ENCODE results near the gene PPA1. TPM values are rescaled to one million over a fixed set of nuclear protein-coding genes. Genes with fewer than 3 reads are reported as not detected.
"Not testable (repeated sequence)": the region's sequence is repeated elsewhere in the genome, so short reads cannot be mapped to it uniquely, and the experiment has no call there.

The PPA1 gene
- total RNA-seq, 2 experiments from 2014 or later = 155 to 158 TPM

DNA sequence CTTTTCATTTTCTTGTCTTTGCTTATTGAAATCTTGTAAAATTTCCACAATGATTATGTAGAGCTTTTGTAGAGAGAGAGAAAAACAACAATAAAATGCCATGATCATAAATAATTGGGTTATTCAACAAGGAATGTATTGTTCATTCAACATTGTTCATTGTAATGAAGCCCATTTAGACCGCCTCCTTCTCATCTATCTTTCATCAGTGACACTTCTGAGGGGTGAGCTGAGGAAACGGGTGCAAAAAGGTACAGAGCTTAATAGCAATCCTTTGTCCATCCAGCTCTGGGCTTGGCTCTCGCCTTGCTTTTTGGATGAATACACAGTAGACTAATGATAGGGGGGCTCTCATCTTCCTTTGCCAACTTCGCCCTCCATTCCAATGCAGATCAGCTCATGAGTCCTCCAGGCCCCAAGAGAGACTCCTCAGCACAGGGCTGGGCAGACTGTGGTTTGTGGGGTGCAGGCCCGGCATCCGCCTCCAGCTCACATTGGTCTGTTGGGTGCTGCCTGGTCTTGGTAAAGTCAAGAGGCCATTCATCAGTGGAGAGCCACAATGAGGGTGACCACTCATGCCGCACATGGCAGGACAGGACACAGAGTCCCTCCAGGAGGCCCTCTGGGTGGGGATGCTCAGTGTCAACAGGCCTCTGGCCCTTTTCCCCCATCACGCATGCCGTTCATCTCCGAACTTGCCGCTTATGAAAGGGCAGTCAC lies 17.9 kb upstream of the PPA1 start:
- POLR2A ChIA-PET = no interaction called here
- CTCF ChIA-PET = interaction anchor here (0.5 kb wide), 1 partner anchor 214 kb away, joined by 3 read pairs; no protein-coding TSS in a partner anchor
- no peak overlapping the region for H3K27ac Mint-ChIP-seq

DNA sequence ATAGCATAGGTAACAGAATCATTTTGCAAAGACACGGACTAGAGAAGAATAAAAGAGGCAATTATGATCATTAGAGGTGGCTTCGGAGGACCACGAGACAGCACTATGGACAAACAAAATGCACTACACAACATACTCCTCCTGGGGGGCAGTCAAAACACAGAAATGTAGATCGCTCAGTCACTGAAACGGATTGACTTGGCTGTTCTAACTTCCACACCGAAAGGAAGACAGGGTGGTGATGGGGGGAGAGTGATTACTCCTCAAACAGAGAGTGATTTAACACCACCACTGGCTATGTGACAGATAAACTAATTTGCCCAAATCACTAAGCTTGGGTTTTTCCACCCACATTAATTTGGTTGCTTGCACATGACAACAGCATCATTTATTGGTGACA lies 14.1 kb upstream of the PPA1 start:
- no peaks in the 10 kb centered on the region for H3K9me3 Mint-ChIP-seq
- no peaks in the 10 kb centered on the region for H3K4me1 Mint-ChIP-seq
- no peak overlapping the region for H3K4me3 Mint-ChIP-seq
- ChIA-PET CTCF (no interaction called here), POLR2A (no interaction called here)
- H3K27me3 Mint-ChIP-seq = peaks cover 25% of the 10 kb centered on the region
- no peak for DNase-seq
- no peaks in the 10 kb centered on the region for H3K36me3 Mint-ChIP-seq (ENCODE audit: low read depth)
- no peak overlapping the region for H3K27ac Mint-ChIP-seq

More for the DNA sequence above, 17.9 kb upstream of the PPA1 start:
- Mint-ChIP-seq H3K9me3 (no peaks in the 10 kb centered on the region), H3K27me3 (peaks cover 41% of the 10 kb centered on the region), H3K4me1 (peaks cover 5% of the 10 kb centered on the region), H3K4me3 (no peak overlapping the region), H3K36me3 (ENCODE audit: low read depth) (no peaks in the 10 kb centered on the region)
- no peak for DNase-seq

DNA sequence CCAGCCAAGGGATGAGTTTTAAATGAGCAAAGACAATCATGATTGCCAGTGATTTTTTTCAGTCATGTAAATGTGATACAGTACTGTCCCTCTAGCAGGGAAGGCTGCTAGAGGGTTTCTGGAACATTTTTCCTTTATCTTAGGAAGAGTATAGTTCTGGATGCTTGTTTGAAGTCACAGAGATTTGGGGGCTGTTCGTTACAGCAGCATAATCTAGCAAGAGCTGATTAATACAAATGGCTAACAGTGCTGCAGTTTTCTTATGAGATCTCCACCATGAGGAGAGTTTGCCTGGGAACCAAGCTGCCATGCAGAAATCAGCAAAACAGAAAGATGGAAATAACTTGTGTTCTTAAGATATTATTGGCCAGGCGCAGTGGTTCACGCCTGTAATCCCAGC lies 7.9 kb upstream of the PPA1 start:
- Mint-ChIP-seq H3K36me3 (ENCODE audit: low read depth) (no peaks in the 10 kb centered on the region), H3K27me3 (peaks cover 10% of the 10 kb centered on the region), H3K27ac (no peak overlapping the region), H3K4me3 (no peak overlapping the region), H3K9me3 (peaks cover 3% of the 10 kb centered on the region), H3K4me1 (peaks cover 1% of the 10 kb centered on the region)
- DNase-seq = no peak
- POLR2A ChIA-PET = no interaction called here
- CTCF ChIA-PET = no interaction called here

DNA sequence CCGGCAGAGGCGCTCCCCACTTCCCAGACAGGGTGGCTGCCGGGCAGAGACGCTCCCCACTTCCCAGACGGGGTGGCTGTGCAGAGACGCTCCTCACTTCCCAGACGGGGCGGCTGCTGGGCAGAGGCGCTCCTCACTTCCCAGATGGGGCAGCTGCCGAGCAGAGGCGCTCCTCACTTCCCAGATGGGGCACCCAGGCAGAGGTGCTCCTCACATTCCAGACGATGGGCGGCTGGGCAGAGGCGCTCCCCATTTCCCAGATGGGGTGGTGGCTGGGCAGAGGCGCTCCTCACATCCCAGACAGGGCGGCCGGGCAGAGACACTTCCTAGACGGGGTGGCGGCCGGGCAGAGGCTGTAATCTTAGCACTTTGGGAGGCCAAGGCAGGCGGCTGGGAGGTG lies 6.8 kb upstream of the PPA1 start:
- H3K27ac Mint-ChIP-seq; CTCF ChIA-PET; DNase-seq; H3K36me3 Mint-ChIP-seq (ENCODE audit: low read depth); H3K27me3 Mint-ChIP-seq; POLR2A ChIA-PET; H3K4me3 Mint-ChIP-seq; H3K9me3 Mint-ChIP-seq; H3K4me1 Mint-ChIP-seq: not testable (repeated sequence)

DNA sequence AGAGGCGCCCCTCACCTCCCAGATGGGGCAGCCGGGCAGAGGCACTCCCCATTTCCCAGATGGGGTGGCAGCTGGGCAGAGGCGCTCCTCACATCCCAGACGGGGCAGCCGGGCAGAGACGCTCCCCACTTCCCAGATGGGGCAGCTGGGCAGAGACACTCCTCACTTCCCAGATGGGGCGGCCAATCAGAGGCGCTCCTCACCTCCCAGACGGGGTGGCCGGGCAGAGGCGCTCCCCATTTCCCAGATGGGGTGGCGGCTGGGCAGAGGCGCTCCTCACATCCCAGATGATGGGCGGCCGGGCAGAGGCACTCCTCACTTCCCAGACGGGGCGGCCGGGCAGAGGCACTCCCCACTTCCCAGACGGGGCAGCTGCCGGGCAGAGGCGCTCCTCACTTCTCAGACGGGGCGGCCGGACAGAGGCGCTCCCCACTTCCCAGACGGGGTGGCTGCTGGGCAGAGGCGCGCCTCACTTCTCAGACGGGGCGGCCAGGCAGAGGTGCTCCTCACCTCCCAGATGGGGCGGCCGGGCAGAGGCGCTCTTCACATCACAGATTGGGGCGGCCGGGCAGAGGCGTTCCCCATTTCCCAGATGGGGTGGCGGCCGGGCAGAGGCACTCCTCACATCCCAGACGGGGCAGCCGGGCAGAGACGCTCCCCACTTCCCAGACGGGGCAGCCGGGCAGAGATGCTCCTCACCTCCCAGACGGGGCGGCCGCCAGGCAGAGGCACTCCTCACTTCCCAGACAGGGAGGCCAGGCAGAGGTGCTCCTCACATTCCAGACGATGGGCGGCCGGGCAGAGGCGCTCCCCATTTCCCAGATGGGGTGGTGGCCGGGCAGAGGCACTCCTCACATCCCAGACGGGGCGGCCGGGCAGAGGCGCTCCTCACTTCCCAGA lies 6.1 kb upstream of the PPA1 start:
- H3K27ac Mint-ChIP-seq; CTCF ChIA-PET; H3K27me3 Mint-ChIP-seq; H3K9me3 Mint-ChIP-seq; DNase-seq; H3K4me1 Mint-ChIP-seq; POLR2A ChIA-PET; H3K36me3 Mint-ChIP-seq (ENCODE audit: low read depth); H3K4me3 Mint-ChIP-seq: not testable (repeated sequence)

DNA sequence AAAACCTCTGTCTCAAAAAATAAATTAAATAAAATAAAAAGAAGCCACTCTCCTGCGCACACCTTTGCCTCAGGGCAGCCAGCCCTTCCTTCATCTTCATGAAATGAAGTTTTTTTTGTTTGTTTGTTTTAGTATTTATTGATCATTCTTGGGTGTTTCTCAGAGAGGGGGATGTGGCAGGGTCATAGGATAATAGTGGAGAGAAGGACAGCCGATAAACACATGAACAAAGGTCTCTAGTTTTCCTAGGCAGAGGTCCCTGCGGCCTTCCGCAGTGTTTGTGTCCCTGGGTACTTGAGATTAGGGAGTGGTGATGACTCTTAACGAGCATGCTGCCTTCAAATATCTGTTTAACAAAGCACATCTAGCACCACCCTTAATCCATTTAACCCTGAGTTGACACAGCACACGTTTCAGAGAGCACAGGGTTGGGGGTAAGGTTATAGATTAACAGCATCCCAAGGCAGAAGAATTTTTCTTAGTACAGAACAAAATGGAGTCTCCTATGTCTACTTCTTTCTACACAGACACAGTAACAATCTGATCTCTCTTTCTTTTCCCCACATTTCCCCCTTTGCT lies 4.8 kb upstream of the PPA1 start:
- H3K27ac Mint-ChIP-seq; H3K36me3 Mint-ChIP-seq (ENCODE audit: low read depth); POLR2A ChIA-PET; DNase-seq; H3K9me3 Mint-ChIP-seq; H3K4me3 Mint-ChIP-seq; H3K27me3 Mint-ChIP-seq: not testable (repeated sequence)
- CTCF ChIA-PET = interaction anchor here (1.2 kb wide), 1 partner anchor 136 kb away, joined by 3 read pairs; no protein-coding TSS in a partner anchor
- H3K4me1 Mint-ChIP-seq = peaks cover 12% of the 10 kb centered on the region

DNA sequence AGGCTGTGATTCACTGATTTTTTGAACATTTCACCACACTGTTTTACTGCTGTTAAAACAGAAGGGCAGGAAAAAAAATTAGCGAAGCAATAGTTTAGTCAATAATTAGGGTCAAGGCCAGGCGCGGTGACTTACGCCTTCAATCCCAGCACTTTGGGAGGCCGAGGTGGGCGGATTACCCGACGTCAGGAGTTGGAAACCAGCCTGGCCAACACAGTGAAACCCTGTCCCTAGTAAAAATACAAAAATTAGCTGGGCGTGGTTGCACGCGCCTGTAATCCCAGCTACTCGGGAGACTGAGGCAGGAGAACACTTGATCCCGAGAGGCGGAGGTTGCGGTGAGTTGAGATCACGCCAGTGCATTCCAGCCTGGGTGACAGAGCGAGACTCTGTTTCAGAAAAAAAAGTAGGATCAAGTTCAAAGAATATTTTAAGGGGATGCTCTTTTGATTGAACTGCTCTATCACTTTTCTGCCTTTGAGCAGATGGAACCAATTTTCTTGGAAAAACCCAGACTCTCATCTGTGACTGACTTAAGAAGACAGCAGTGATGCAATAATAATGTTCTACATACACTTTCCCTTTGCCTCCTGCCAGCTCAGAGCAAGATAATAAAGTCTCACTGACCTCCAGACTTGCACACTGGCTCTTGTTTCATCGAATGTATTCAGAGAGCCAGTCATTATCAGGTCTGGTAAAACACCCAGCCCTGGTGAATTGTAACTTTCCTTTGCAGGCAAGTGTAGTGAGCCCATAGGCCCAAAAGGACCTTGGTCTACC lies 1.6 kb upstream of the PPA1 start:
- H3K36me3 Mint-ChIP-seq (ENCODE audit: low read depth) = peaks cover 5% of the 10 kb centered on the region
- H3K4me1 Mint-ChIP-seq = peaks cover 29% of the 10 kb centered on the region
- H3K9me3 Mint-ChIP-seq = no peaks in the 10 kb centered on the region
- H3K27ac Mint-ChIP-seq = no peak overlapping the region
- DNase-seq = no peak
- CTCF ChIA-PET = interaction anchor here (4.0 kb wide), 1 partner anchor 12 kb away, joined by 62 read pairs; no protein-coding TSS in a partner anchor
- no peaks in the 10 kb centered on the region for H3K27me3 Mint-ChIP-seq
- POLR2A ChIA-PET = no interaction called here
- no peak overlapping the region for H3K4me3 Mint-ChIP-seq

DNA sequence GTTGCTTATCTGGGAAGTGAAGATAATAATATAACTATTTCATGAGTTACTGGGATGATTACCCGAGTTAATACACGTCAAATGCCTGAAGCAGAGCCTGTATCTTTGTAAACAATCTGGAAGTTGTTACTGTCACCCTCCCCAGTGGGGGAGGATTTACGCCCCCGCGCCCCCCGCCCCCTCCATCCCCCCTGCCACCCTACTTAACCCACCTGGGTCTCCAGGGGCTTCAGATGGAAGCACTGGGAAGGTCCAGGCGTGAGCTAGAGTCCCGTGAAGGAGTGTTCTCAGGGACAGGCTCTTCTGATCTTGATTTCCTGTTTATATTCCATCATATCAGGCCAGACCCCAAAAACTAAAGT lies 691 bp upstream of the PPA1 start:
- peak overlapping the region; percentile 55 for H3K27ac Mint-ChIP-seq
- ChIA-PET POLR2A (interaction anchor here (0.6 to 3.9 kb wide), 7 partner anchors 9 to 171 kb away, joined by 3 to 49 read pairs (median 21); partner anchors contain the start of genes EIF4EBP2, SAR1A and TYSND1), CTCF (interaction anchor here (0.9 to 4.0 kb wide), 5 partner anchors 8 to 130 kb away, joined by 3 to 62 read pairs (median 22); partner anchors contain the start of gene TYSND1)
- peak overlapping the region; percentile 80 for H3K4me3 Mint-ChIP-seq
- DNase-seq = no peak
- peaks cover 36% of the 10 kb centered on the region for H3K4me1 Mint-ChIP-seq
- peaks cover 12% of the 10 kb centered on the region for H3K36me3 Mint-ChIP-seq (ENCODE audit: low read depth)
- no peaks in the 10 kb centered on the region for H3K9me3 Mint-ChIP-seq
- H3K27me3 Mint-ChIP-seq = no peaks in the 10 kb centered on the region

DNA sequence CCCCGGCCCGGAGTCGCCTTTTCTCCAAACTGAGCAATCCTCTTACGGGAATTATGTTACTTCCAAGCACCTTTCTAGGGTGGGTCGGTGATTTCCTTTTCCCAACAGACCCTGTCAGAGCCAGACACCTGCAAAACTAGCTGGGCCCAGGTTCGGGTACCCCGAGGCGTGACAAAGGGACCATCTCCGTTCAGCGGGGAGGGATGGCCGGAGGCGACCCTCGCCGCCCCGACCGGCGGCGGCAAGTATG lies 445 bp downstream of the PPA1 start:
- Mint-ChIP-seq H3K36me3 (ENCODE audit: low read depth) (peaks cover 18% of the 10 kb centered on the region), H3K4me1 (peaks cover 48% of the 10 kb centered on the region), H3K9me3 (no peaks in the 10 kb centered on the region), H3K27ac (peak overlapping the region; percentile 73), H3K27me3 (no peaks in the 10 kb centered on the region), H3K4me3 (peak overlapping the region; percentile 80)
- no peak for DNase-seq
- CTCF ChIA-PET = interaction anchor here (0.6 to 4.0 kb wide), 11 partner anchors 9 to 201 kb away, joined by 3 to 62 read pairs (median 4); partner anchors contain the start of gene TYSND1
- POLR2A ChIA-PET = interaction anchor here (0.7 to 3.9 kb wide), 17 partner anchors 10 to 369 kb away, joined by 3 to 49 read pairs (median 5); partner anchors contain the start of genes EIF4EBP2, PRF1, SAR1A and TYSND1

DNA sequence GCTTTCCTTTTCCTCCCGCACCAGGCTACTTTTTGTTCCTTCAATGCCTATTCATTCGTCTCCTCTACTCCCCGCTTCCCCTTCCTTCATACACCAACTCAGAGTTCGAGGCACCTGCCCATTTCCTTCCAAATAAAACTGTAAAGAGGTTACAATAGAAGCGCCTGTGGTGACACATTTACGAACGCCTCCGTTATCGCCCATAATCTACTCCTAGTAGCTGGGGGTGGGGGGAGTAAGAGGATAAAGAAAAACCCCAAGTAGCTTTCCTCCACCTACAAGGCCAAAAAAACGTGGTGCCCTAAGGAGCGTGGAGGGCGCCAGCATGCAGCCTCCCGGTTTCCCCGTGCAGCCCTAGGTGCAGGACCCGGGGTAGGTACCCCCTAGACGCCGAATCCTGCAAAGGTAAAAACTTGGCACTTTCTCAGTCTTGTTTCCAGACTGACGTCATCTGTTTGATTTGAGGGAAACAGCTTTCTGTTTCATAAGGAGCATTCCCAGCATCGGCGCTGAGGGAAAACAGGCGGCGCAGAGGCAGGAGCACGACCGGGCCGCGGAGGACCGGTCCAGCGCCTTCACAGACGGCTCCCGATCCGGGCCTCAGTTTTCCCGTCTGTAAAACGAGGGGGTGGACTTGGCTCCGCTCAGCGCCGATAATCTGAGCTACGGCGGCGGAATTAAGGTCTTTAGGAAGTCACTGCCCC lies 922 bp downstream of the PPA1 start:
- Mint-ChIP-seq H3K4me1 (peaks cover 51% of the 10 kb centered on the region), H3K9me3 (no peaks in the 10 kb centered on the region), H3K4me3 (peak overlapping the region; percentile 80), H3K27me3 (no peaks in the 10 kb centered on the region), H3K27ac (peak overlapping the region; percentile 73), H3K36me3 (ENCODE audit: low read depth) (peaks cover 18% of the 10 kb centered on the region)
- ChIA-PET POLR2A (interaction anchor here (0.7 to 3.9 kb wide), 21 partner anchors 11 to 370 kb away, joined by 3 to 49 read pairs (median 4); partner anchors contain the start of genes EIF4EBP2, PRF1, SAR1A and TYSND1), CTCF (interaction anchor here (0.6 to 4.0 kb wide), 14 partner anchors 10 to 654 kb away, joined by 3 to 62 read pairs (median 4); partner anchors contain the start of gene TYSND1)
- DNase-seq = peak; percentile 51

DNA sequence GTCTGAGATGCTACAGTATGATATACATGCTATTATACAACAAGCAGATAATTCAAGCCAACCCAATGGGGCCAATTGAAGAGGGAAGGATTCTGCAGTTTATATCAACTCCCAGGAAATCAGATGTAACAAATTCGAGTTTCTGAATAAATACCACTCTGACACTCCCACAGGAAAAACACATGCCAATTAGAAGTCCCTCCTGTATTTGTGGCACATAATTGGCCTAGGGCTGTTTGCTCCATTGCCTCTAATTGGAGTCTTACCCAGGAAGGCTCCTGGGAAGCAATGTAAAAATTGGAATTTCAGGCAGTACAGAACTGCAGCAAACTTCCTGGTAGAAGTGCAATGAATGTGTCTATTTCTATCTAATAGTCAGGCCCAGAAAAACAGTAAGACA lies 4.7 kb downstream of the PPA1 start:
- H3K4me1 Mint-ChIP-seq = peaks cover 63% of the 10 kb centered on the region
- ChIA-PET CTCF (interaction anchor here (0.8 to 12.4 kb wide), 2 partner anchors 136 to 153 kb away, joined by 3 to 313 read pairs; no protein-coding TSS in a partner anchor), POLR2A (interaction anchor here (1.5 kb wide), 1 partner anchor 84 kb away, joined by 3 read pairs; no protein-coding TSS in a partner anchor)
- H3K27ac Mint-ChIP-seq = peak overlapping the region; percentile 0
- H3K27me3 Mint-ChIP-seq = no peaks in the 10 kb centered on the region
- H3K36me3 Mint-ChIP-seq (ENCODE audit: low read depth) = peaks cover 26% of the 10 kb centered on the region
- no peaks in the 10 kb centered on the region for H3K9me3 Mint-ChIP-seq
- DNase-seq = no peak
- H3K4me3 Mint-ChIP-seq = no peak overlapping the region
